Neutrophil (primary cell): Measurements from ENCODE around the gene C2orf78.

Source experiments
- H3K27ac ChIP-seq: fragments of 200-600 bp; sonication (generic); 2 replicates; pipeline ENCODE4 v1.5.1; 2016; ENCODE audit warnings: mild to moderate bottlenecking, moderate library complexity
- H3K27me3 ChIP-seq: fragments of 200-600 bp; sonication (generic); 2 replicates; pipeline ENCODE4 v1.6.0; 2016; ENCODE audit warnings: mild to moderate bottlenecking
- H3K36me3 ChIP-seq: fragments of 200-600 bp; sonication (generic); 2 replicates; pipeline ENCODE4 v1.5.1; 2017
- H3K4me1 ChIP-seq, 2 experiments: fragments of 200-600 bp in 1 of 2; sonication (generic) in 1 of 2; 1 replicate in 1 of 2; 2 replicates in 1 of 2; pipeline versions ENCODE4 v1.5.1 to v1.6.1; 2013 to 2016; ENCODE audit warnings: low read depth in 1 of 2, low read length in 1 of 2, mild to moderate bottlenecking in 1 of 2, moderate library complexity in 1 of 2; ENCODE audit not compliant: control insufficient read depth in 1 of 2, insufficient read depth in 1 of 2
- H3K4me3 ChIP-seq, 2 experiments: fragments of 200-600 bp in 1 of 2; sonication (generic) in 1 of 2; 1 replicate in 1 of 2; 2 replicates in 1 of 2; pipeline ENCODE4 v1.5.1; 2013 to 2016; ENCODE audit warnings: low read depth in 1 of 2, low read length in 1 of 2, mild to moderate bottlenecking in 1 of 2, moderate library complexity in 1 of 2
- H3K9me3 ChIP-seq: fragments of 200-600 bp; sonication (generic); 2 replicates; pipeline ENCODE4 v1.5.1; 2016
- CTCF ChIP-seq: fragments of 200-600 bp; sonication (generic); IDR thresholded peaks from 2 replicates; pipeline ENCODE4 v1.5.1; 2016; ENCODE audit warnings: antibody characterized with exemption

C2orf78 gene

GRCh38 chr2:73852020-73852419, 68.0 kb downstream of the C2orf78 start:
- Histone ChIP-seq H3K4me1 (no peaks in the 10 kb centered on the region), H3K9me3 (no peaks in the 10 kb centered on the region), H3K27ac (no peak overlapping the region), H3K36me3 (peaks cover 100% of the 10 kb centered on the region), H3K4me3 (no peak overlapping the region), H3K27me3 (no peaks in the 10 kb centered on the region)
- TF ChIP-seq CTCF: no peak

GRCh38 chr2:73855526-73855925, 71.5 kb downstream of the C2orf78 start:
- TF ChIP-seq CTCF: no peak
- H3K27ac ChIP-seq: no peak overlapping the region
- no peak overlapping the region for H3K4me3 ChIP-seq
- H3K9me3 ChIP-seq: no peaks in the 10 kb centered on the region
- no peaks in the 10 kb centered on the region for H3K4me1 ChIP-seq
- H3K27me3 ChIP-seq: no peaks in the 10 kb centered on the region
- peaks cover 96% of the 10 kb centered on the region for H3K36me3 ChIP-seq

- no peak overlapping the region for H3K27ac ChIP-seq
- H3K36me3 ChIP-seq: peaks cover 96% of the 10 kb centered on the region
- H3K4me3 ChIP-seq: no peak overlapping the region
- no peaks in the 10 kb centered on the region for H3K9me3 ChIP-seq
- TF ChIP-seq CTCF: no peak
- no peaks in the 10 kb centered on the region for H3K27me3 ChIP-seq
- H3K4me1 ChIP-seq: no peaks in the 10 kb centered on the region
Measured at GRCh38 chr2:73856214-73856613, 72.2 kb downstream of the C2orf78 start.

GRCh38 chr2:73859721-73860586, 76.0 kb downstream of the C2orf78 start:
- no peak overlapping the region for H3K4me3 ChIP-seq
- H3K9me3 ChIP-seq: no peaks in the 10 kb centered on the region
- TF ChIP-seq CTCF: no peak
- no peak overlapping the region for H3K27ac ChIP-seq
- no peaks in the 10 kb centered on the region for H3K4me1 ChIP-seq
- H3K36me3 ChIP-seq: peaks cover 96% of the 10 kb centered on the region
- H3K27me3 ChIP-seq: no peaks in the 10 kb centered on the region

- no peaks in the 10 kb centered on the region for H3K9me3 ChIP-seq
- H3K4me3 ChIP-seq: no peak overlapping the region
- TF ChIP-seq CTCF: no peak
- no peaks in the 10 kb centered on the region for H3K4me1 ChIP-seq
- peaks cover 92% of the 10 kb centered on the region for H3K36me3 ChIP-seq
- H3K27ac ChIP-seq: no peak overlapping the region
- H3K27me3 ChIP-seq: no peaks in the 10 kb centered on the region
Measured at GRCh38 chr2:73862987-73863386, 79.0 kb downstream of the C2orf78 start.
